Measurements from ENCODE around the gene ZSWIM6.

DNA sequence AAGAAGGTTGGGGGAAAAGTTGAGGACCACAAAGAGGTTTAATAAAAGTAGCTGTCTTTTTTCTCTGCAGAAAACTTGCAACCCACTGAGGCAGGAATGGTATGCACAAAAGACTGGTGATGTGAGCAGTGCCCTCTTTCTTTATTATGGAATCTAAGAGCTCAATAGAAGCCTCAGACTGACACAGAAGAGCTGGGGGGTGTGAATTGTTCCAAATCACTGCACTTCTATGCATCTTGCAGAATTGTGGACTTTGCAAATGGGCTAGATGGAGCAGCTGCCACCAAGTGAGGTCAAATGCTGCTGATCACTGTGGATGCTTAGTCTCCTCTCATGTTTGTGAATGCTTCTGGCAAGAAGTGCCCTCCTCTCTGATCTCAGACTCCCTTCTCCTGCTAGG is 227.1 kb downstream of the ZSWIM6 start:
- TF ChIP-seq, protein P1, sequence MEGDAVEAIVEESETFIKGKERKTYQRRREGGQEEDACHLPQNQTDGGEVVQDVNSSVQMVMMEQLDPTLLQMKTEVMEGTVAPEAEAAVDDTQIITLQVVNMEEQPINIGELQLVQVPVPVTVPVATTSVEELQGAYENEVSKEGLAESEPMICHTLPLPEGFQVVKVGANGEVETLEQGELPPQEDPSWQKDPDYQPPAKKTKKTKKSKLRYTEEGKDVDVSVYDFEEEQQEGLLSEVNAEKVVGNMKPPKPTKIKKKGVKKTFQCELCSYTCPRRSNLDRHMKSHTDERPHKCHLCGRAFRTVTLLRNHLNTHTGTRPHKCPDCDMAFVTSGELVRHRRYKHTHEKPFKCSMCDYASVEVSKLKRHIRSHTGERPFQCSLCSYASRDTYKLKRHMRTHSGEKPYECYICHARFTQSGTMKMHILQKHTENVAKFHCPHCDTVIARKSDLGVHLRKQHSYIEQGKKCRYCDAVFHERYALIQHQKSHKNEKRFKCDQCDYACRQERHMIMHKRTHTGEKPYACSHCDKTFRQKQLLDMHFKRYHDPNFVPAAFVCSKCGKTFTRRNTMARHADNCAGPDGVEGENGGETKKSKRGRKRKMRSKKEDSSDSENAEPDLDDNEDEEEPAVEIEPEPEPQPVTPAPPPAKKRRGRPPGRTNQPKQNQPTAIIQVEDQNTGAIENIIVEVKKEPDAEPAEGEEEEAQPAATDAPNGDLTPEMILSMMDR (conservative IDR thresholded peaks at IDR 0.05) = no peak
- no peak for TF ChIP-seq EZH2 (IDR thresholded peaks at IDR 0.05; ENCODE audit: low read depth)
